Fibroblast of peridontal ligament (primary cell): ENCODE data around the gene GOLGA6C.
"Not testable (repeated sequence)": the region's sequence is repeated elsewhere in the genome, so short reads cannot be mapped to it uniquely, and the experiment has no call there.

ENCODE experiments used
- DNase-seq: peaks from one replicate; pipeline ENCODE4 v3.0.0-alpha.2; 2010; ENCODE audit errors: extremely low read depth

GOLGA6C gene

DNA sequence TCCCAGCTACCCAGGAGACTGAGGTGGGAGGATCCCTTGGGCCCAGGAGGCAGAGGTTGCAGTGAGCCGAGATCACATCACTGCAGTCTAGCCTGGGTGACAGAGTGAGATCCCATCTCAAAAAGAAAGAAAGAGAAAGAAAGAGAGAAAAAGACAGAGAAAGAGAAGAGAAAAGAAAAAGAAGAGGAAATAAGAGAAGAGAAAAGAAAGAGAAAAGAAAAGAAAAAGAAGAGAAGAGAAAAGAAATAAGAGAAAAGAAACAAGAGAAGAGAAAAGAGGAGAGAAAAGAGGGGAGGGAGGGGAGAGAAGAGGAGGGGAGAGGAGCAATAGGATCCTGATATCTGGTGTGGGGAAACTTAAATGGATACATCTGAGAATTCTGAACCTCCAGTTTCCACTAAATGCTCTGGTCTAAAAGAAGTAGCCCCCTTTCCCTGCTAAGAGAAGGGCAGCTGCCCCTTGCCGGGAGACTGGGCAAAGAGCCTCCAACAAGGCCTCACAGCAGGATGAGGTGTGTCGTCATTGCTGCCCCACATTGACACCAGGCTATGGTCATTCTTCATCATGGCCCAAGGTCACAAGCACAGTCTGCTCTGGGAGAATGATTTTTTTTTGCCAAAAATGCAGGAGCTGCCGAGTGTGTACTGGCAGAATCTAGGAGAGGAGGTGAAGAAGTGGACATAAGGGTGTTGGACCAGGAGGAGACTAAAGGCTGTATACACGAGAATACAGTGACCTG lies 56.6 kb downstream of the GOLGA6C start:
- DNase-seq: no peak

- DNase-seq: not testable (repeated sequence)
Measured at GRCh38 chr15:75319231-75319897, 61.2 kb downstream of the GOLGA6C start.
